HUES64 (cell line): ENCODE data around the gene LRRTM4.

Source experiments
- H3K27ac ChIP-seq: 2 replicates; pipeline ENCODE4 v1.7.0; 2013; ENCODE audit warnings: low read depth, low read length, inconsistent platforms
- H3K27me3 ChIP-seq: 2 replicates; pipeline ENCODE4 v1.6.1; 2013; ENCODE audit warnings: mild to moderate bottlenecking, low read length; ENCODE audit not compliant: insufficient read depth
- H3K36me3 ChIP-seq: 2 replicates; pipeline ENCODE4 v1.6.1; 2013; ENCODE audit warnings: mild to moderate bottlenecking, low read length; ENCODE audit not compliant: insufficient read depth
- H3K4me1 ChIP-seq: 2 replicates; pipeline ENCODE4 v1.6.1; 2013; ENCODE audit warnings: mild to moderate bottlenecking, low read length, moderate library complexity; ENCODE audit not compliant: insufficient read depth
- H3K4me3 ChIP-seq: 2 replicates; pipeline ENCODE4 v1.5.1; 2013; ENCODE audit warnings: mild to moderate bottlenecking, low read length, moderate library complexity
- H3K9ac ChIP-seq: 2 replicates; pipeline ENCODE4 v1.6.1; 2013; ENCODE audit warnings: mild to moderate bottlenecking, low read depth, low read length
- H3K9me3 ChIP-seq: 2 replicates; pipeline ENCODE4 v1.6.1; 2013; ENCODE audit warnings: low read depth, low read length; ENCODE audit not compliant: insufficient read depth
- WGBS: fragments of 150-250, 120-280 bp; methylation state at CpG from one replicate; pipeline ENCODE4 v1.1.7; 2013; ENCODE audit warnings: missing lambda C conversion rate; 5-methylcytosine and 5-hydroxymethylcytosine counted together

LRRTM4 gene

GRCh38 chr2:77519164-77519887 lies 2.9 kb downstream of the LRRTM4 start:
- peak overlapping the region; percentile 99; the same call in 1 of the 2 replicates for H3K27ac ChIP-seq
- WGBS = 94% methylated on average over 14 of the region's 14 CpGs
- H3K36me3 ChIP-seq = no peaks in the 10 kb centered on the region
- no peaks in the 10 kb centered on the region for H3K27me3 ChIP-seq
- peaks cover 65% of the 10 kb centered on the region for H3K4me1 ChIP-seq
- H3K4me3 ChIP-seq = no peak overlapping the region
- no peaks in the 10 kb centered on the region for H3K9me3 ChIP-seq
- no peak overlapping the region for H3K9ac ChIP-seq

DNA sequence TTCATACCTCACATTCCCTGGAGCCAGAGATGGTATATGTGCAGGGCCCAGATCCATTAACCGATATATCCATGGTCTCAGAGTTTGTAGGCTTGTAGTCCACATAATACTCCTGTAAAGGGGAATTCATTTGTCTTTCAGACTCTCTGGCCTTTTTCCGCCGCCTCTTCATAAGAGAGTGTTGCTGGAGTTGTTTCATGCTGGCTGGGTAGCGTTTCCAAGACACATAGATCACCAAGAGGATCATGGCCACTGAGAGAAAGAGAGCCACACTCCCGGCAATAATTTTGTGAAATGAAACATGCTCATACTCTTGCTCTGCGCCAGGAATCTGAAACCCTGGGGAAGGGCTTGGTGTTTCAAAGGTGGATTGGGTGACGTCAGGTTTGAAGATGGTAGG lies 3.9 kb downstream of the LRRTM4 start:
- H3K4me3 ChIP-seq = no peak overlapping the region
- no peaks in the 10 kb centered on the region for H3K36me3 ChIP-seq
- H3K4me1 ChIP-seq = peaks cover 59% of the 10 kb centered on the region
- no peaks in the 10 kb centered on the region for H3K27me3 ChIP-seq
- no peak overlapping the region for H3K9ac ChIP-seq
- no peak overlapping the region for H3K27ac ChIP-seq
- H3K9me3 ChIP-seq = no peaks in the 10 kb centered on the region
- WGBS = 97% methylated on average over 7 of the region's 7 CpGs

GRCh38 chr2:77513191-77513590 lies 9.0 kb downstream of the LRRTM4 start:
- Histone ChIP-seq H3K27me3 (no peaks in the 10 kb centered on the region), H3K4me3 (no peak overlapping the region), H3K27ac (no peak overlapping the region), H3K4me1 (peaks cover 31% of the 10 kb centered on the region), H3K9me3 (no peaks in the 10 kb centered on the region), H3K36me3 (no peaks in the 10 kb centered on the region), H3K9ac (no peak overlapping the region)
- WGBS = 87% methylated on average over 4 of the region's 4 CpGs

DNA sequence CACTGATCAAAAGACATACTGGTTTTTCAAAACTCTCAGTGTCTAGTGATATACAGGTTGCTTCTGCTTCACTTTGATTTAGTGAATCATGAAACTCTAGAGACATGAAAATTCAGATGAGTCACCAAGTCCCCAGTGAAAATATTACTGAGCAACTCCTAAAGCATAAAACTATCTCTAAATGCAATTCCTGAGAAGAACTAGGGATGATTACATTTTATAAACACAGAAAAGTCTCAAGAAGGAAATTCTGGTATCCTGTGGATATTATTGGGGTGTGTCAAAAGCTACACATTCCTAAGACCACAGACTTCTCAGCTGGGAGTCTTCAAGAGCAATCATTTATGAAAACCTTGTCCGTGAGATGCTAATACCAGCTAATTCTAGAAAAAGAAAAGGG lies 9.7 kb downstream of the LRRTM4 start:
- no peaks in the 10 kb centered on the region for H3K27me3 ChIP-seq
- H3K9me3 ChIP-seq = no peaks in the 10 kb centered on the region
- H3K9ac ChIP-seq = no peak overlapping the region
- H3K4me1 ChIP-seq = peaks cover 24% of the 10 kb centered on the region
- H3K36me3 ChIP-seq = no peaks in the 10 kb centered on the region
- H3K27ac ChIP-seq = no peak overlapping the region
- WGBS = 87% methylated on average over 1 of the region's 1 CpG
- H3K4me3 ChIP-seq = no peak overlapping the region

- no CpG with 5 or more reads among the region's 1 CpG for WGBS
- H3K4me1 ChIP-seq = peaks cover 19% of the 10 kb centered on the region
- H3K9me3 ChIP-seq = no peaks in the 10 kb centered on the region
- no peaks in the 10 kb centered on the region for H3K27me3 ChIP-seq
- no peaks in the 10 kb centered on the region for H3K36me3 ChIP-seq
- H3K27ac ChIP-seq = no peak overlapping the region
- H3K4me3 ChIP-seq = no peak overlapping the region
- no peak overlapping the region for H3K9ac ChIP-seq
Measured at GRCh38 chr2:77508511-77508910, 13.7 kb downstream of the LRRTM4 start.

GRCh38 chr2:77507657-77508056 lies 14.5 kb downstream of the LRRTM4 start:
- Histone ChIP-seq H3K36me3 (no peaks in the 10 kb centered on the region), H3K4me3 (no peak overlapping the region), H3K27me3 (no peaks in the 10 kb centered on the region), H3K4me1 (peaks cover 17% of the 10 kb centered on the region), H3K9me3 (no peaks in the 10 kb centered on the region), H3K27ac (no peak overlapping the region), H3K9ac (no peak overlapping the region)
- 95% methylated on average over 6 of the region's 6 CpGs for WGBS

- peaks cover 15% of the 10 kb centered on the region for H3K4me1 ChIP-seq
- H3K36me3 ChIP-seq = no peaks in the 10 kb centered on the region
- no peaks in the 10 kb centered on the region for H3K27me3 ChIP-seq
- H3K9me3 ChIP-seq = no peaks in the 10 kb centered on the region
- 96% methylated on average over 7 of the region's 7 CpGs for WGBS
- H3K27ac ChIP-seq = no peak overlapping the region
- no peak overlapping the region for H3K9ac ChIP-seq
- no peak overlapping the region for H3K4me3 ChIP-seq
Measured at GRCh38 chr2:77488141-77488540, 34.0 kb downstream of the LRRTM4 start.

GRCh38 chr2:77487074-77487803 lies 34.9 kb downstream of the LRRTM4 start:
- Histone ChIP-seq H3K27ac (no peak overlapping the region), H3K4me1 (peaks cover 15% of the 10 kb centered on the region), H3K9me3 (no peaks in the 10 kb centered on the region), H3K4me3 (no peak overlapping the region), H3K9ac (no peak overlapping the region), H3K36me3 (no peaks in the 10 kb centered on the region), H3K27me3 (no peaks in the 10 kb centered on the region)
- WGBS = 93% methylated on average over 15 of the region's 15 CpGs

DNA sequence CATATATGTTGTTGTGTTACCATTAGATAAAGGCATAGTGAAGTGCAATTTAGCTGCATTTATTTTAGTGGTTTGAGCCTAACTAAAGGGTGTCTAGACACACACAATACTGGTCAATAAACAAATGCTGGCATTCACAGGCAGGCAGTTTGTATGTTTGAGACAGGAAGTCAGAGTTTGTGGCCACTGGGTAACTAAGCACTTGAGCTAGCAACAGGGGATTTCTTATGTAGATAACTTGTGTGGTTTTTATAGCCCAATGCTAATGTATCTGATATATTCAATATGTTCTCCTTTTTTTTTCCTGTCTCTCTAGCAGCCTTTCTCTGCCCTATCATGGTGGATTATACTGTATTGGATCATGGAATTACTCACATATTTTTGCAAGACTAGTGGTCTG lies 38.1 kb downstream of the LRRTM4 start:
- H3K27ac ChIP-seq = peak overlapping the region; percentile 50; the same call in 1 of the 2 replicates
- peaks cover 15% of the 10 kb centered on the region for H3K4me1 ChIP-seq
- H3K4me3 ChIP-seq = no peak overlapping the region

GRCh38 chr2:77479895-77480294 lies 42.3 kb downstream of the LRRTM4 start:
- H3K27ac ChIP-seq = no peak overlapping the region
- no peaks in the 10 kb centered on the region for H3K27me3 ChIP-seq
- no peak overlapping the region for H3K9ac ChIP-seq
- WGBS = 83% methylated on average over 2 of the region's 3 CpGs
- H3K4me3 ChIP-seq = no peak overlapping the region
- H3K4me1 ChIP-seq = peaks cover 12% of the 10 kb centered on the region
- no peaks in the 10 kb centered on the region for H3K36me3 ChIP-seq
- H3K9me3 ChIP-seq = peaks cover 7% of the 10 kb centered on the region; the same call in 1 of the 2 replicates

More for the DNA sequence above, 38.1 kb downstream of the LRRTM4 start:
- Histone ChIP-seq H3K27me3 (no peaks in the 10 kb centered on the region), H3K9ac (no peak overlapping the region), H3K36me3 (no peaks in the 10 kb centered on the region), H3K9me3 (no peaks in the 10 kb centered on the region)

- Histone ChIP-seq H3K4me1 (peaks cover 7% of the 10 kb centered on the region), H3K36me3 (no peaks in the 10 kb centered on the region), H3K9ac (no peak overlapping the region), H3K9me3 (peaks cover 7% of the 10 kb centered on the region; the same call in 1 of the 2 replicates), H3K4me3 (no peak overlapping the region), H3K27me3 (no peaks in the 10 kb centered on the region), H3K27ac (no peak overlapping the region)
- WGBS = 91% methylated on average over 6 of the region's 6 CpGs
Measured at GRCh38 chr2:77479395-77479794, 42.8 kb downstream of the LRRTM4 start.
